HG03575 (cell line): ENCODE measurements around the gene ZNF544.
A peak's percentile ranks its signal among the peaks of the same experiment; 100 is the strongest.
"Not testable (repeated sequence)": the region's sequence is repeated elsewhere in the genome, so short reads cannot be mapped to it uniquely, and the experiment has no call there.

Experiments used
- ATAC-seq: cut with Tn5 transposase; IDR thresholded peaks from one replicate; pipeline ENCODE4 v1.9.1; 2021; ENCODE audit not compliant: unreplicated experiment, insufficient number of reproducible peaks, low FRiP score; ENCODE audit errors: extremely low read depth

Gene ZNF544

GRCh38 chr19:58243351-58243750, 14.6 kb downstream of the ZNF544 start:
- ATAC-seq, result no peak

GRCh38 chr19:58248886-58249285, 20.2 kb downstream of the ZNF544 start:
- no peak for ATAC-seq

- no peak for ATAC-seq
Observed at GRCh38 chr19:58252102-58252685, 23.5 kb downstream of the ZNF544 start.

GRCh38 chr19:58258259-58258658, 29.5 kb downstream of the ZNF544 start:
- ATAC-seq, result not testable (repeated sequence)

GRCh38 chr19:58261600-58261967, 32.9 kb downstream of the ZNF544 start:
- ATAC-seq, result no peak

GRCh38 chr19:58261968-58262921, 33.5 kb downstream of the ZNF544 start:
- ATAC-seq, result no peak

GRCh38 chr19:58262922-58263296, 34.2 kb downstream of the ZNF544 start:
- ATAC-seq, result no peak

GRCh38 chr19:58265100-58265499, 36.4 kb downstream of the ZNF544 start:
- ATAC-seq, result no peak

GRCh38 chr19:58268344-58268743, 39.6 kb downstream of the ZNF544 start:
- ATAC-seq, result no peak

- ATAC-seq, result no peak
Observed at GRCh38 chr19:58274771-58275201, 46.1 kb downstream of the ZNF544 start.

- no peak for ATAC-seq
Observed at GRCh38 chr19:58275564-58275963, 46.9 kb downstream of the ZNF544 start.

GRCh38 chr19:58277197-58277596, 48.5 kb downstream of the ZNF544 start:
- ATAC-seq, result no peak

- no peak for ATAC-seq
Observed at GRCh38 chr19:58277748-58278540, 49.2 kb downstream of the ZNF544 start.

GRCh38 chr19:58278541-58279041, 49.9 kb downstream of the ZNF544 start, which contains the start of gene ZNF8:
ZNF8 (plus strand) TSS chr19:58278955; CDS start chr19:58279082, 127 bp downstream.
- peak; percentile 49 for ATAC-seq

- ATAC-seq, result no peak
Observed at GRCh38 chr19:58279042-58279924, 50.6 kb downstream of the ZNF544 start.

GRCh38 chr19:58279925-58280316, 51.2 kb downstream of the ZNF544 start:
- no peak for ATAC-seq

- no peak for ATAC-seq
Observed at GRCh38 chr19:58284199-58284598, 55.5 kb downstream of the ZNF544 start.

GRCh38 chr19:58291943-58292342, 63.2 kb downstream of the ZNF544 start:
- no peak for ATAC-seq
